Stimulated activated CD8-positive, alpha-beta memory T cell treated with anti-CD3 and anti-CD28 coated beads, Interleukin-4, amount 100 ng/mL, for 4 hours (primary cell): ENCODE measurements around the gene PPP4R2.

Experiments used
- DNase-seq, 2 donors: peaks; one replicate each; pipeline ENCODE4 v3.0.0-alpha.2; 2020; ENCODE audit warnings: low read depth in 2 of 2, low spot score in 1 of 2

PPP4R2 gene

DNA sequence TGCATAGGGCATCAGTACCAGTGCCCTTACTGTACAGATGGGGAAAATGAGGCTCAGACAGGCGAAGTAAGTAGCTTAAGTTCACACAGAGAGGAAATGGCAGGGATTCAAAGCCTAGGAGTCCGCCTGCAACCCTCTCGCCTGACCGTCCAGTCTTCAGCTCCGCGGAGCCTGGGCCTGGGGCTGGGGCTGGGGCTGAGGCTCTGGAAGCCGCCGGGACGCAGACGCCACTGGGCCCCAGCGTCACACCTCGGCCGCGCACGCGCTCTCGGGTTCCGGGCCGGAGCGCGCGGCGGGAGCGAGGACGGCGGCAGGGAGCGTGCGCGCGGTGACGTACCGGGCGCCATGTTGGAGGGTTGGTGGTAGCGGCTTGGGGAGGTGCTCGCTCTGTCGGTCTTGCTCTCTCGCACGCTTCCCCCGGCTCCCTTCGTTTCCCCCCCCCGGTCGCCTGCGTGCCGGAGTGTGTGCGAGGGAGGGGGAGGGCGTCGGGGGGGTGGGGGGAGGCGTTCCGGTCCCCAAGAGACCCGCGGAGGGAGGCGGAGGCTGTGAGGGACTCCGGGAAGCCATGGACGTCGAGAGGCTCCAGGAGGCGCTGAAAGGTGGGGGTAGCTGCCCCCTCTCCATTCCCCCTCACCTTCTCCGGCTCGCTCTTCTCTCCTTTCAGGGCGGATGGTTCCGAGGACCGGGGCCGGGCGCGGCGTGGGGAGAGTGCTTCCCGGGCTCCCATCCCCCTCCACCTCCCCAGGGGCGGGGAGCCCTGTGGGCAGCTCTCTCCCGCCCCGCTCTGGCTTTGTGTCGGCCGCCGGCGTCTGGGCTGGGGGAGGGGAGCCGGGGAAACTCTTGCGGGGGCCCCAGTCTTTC lies at the start of gene PPP4R2:
PPP4R2 (plus strand) TSS at position 339 of the 861 bp plus-strand sequence; CDS start at position 566, 227 bp downstream.
- peak; percentile 73 to 80 for DNase-seq

GRCh38 chr3:72947715-72948490 lies 48.7 kb upstream of the PPP4R2 start:
- no peak for DNase-seq

- DNase-seq: no peak
Measured at GRCh38 chr3:72949016-72949415, 47.6 kb upstream of the PPP4R2 start.

GRCh38 chr3:72950372-72950771 lies 46.2 kb upstream of the PPP4R2 start:
- DNase-seq: no peak

GRCh38 chr3:72950801-72951200 lies 45.8 kb upstream of the PPP4R2 start:
- DNase-seq: no peak

DNA sequence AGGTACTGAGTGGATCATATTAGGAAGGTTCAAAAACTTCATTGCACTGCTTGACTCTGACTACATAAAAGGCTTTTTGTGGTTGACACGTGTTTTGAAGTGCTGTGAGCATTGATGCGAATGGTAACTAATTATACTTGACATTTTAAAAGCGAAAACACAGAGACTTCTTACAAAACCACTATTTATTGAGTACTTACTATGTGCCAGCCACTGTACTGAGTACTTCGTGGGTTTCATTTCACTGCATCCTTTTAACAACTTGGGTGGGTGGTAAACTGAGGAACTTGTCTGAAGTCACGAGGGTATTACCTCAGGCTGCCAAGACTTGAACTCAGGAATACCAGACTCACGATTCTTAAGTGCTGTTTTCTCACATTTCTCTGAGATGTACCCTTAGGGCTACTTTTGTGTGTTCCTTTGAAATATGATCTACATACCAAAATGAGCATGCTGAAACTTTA lies 45.3 kb upstream of the PPP4R2 start:
- no peak for DNase-seq

- DNase-seq: no peak
Measured at GRCh38 chr3:72953325-72953956, 43.2 kb upstream of the PPP4R2 start.

DNA sequence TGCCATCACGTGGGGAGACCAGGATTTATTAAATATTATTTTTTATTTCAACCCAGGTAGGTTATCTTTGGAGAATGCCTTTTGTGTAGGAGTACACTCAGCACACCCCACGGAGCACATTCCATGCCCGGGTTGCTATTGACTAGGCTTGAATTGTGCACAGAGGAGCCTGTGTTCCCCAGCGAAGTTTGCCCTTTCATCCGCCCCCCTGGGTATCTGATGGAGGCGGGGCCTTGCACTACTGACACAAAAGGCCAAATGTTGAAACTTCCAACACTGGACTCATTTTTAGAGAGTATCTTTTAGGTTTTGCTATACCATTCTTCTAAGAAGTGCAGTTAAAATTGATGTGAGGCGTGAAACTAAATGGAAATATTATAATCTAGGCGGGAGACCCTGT lies 39.3 kb upstream of the PPP4R2 start:
- no peak for DNase-seq

DNA sequence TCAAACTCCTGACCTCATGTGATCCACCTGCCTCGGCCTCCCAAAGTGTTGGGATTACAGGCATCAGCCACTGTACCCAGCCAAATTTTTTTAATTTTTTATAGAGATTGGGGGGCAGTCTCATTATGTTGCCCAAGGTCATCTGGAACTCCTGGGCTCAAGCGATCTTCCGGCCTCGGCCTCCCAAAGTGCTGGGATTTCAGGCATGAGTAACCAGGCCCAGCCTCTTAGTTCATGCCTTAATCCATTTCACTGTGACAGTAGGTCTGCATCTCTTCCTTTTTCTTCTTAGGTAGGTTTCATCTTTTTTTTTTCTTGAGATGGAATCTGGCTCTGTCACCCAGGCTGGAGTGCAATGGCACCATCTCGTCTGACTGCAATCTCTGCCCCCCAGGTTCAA lies 37.3 kb upstream of the PPP4R2 start:
- no peak for DNase-seq

GRCh38 chr3:72960812-72961518 lies 35.6 kb upstream of the PPP4R2 start:
- no peak for DNase-seq

DNA sequence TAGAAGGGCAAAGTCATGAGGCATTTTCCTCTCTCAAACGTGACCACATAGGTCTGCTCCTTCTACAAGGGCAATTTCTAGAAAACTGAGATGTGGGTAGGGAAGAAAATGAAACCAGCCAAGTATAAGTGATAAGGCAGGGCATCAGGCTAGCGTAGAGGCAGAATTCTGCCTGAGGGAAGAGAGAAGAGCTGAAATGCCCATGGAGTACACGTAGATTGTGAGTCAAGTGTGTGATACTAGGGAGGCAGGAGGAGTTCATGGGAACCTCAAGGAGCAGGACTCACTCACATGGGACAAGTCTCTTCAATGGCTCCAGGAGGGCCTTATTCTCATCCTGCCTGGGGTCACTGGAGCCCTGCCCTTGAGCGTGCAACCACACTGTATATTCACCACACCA lies 34.9 kb upstream of the PPP4R2 start:
- DNase-seq: no peak

- DNase-seq: no peak
Measured at GRCh38 chr3:72962317-72962716, 34.3 kb upstream of the PPP4R2 start.

- no peak for DNase-seq
Measured at GRCh38 chr3:72964633-72965032, 32.0 kb upstream of the PPP4R2 start.

DNA sequence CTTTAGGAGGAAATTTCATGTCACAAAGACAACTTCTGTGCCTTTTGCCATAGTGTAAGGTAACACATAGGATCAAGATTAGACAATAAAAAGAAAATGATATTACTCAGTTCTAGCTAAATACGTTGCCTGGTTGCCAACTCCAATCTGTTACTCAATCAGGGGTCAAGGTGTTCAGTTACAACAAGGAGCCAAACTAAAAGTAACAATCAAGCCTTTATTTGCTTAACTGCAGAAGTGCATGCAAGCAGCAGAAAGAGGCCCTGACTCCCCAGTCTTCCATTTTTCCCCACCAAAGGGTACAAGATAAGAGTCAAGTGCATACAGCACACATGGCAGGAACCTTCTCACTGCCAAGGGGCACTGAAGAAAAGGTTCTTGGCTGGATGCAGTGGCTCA lies 28.3 kb upstream of the PPP4R2 start:
- DNase-seq: no peak

- DNase-seq: no peak
Measured at GRCh38 chr3:72969766-72970165, 26.8 kb upstream of the PPP4R2 start.

DNA sequence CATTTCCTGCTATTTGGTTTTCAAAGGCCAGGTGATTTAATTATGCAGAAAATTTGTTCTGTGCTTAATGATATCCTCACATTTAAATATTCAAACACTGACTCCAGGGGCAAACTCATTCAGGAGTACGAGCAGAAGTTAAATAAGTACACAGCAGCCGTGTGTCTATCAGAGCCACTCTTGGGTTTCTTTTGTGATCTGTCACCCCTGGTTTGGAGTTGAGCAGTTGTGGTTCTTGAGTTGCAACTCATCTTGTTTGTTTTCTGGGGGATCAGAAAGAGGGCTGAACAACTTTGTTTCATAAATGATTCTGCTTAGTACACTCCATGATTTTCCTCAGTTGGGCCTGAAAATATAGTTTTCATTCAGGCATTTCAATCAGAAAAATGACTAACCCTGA lies 25.7 kb upstream of the PPP4R2 start:
- DNase-seq: no peak

- DNase-seq: no peak
Measured at GRCh38 chr3:72972706-72973030, 23.9 kb upstream of the PPP4R2 start.

GRCh38 chr3:72973031-72973723 lies 23.4 kb upstream of the PPP4R2 start:
- DNase-seq: no peak

DNA sequence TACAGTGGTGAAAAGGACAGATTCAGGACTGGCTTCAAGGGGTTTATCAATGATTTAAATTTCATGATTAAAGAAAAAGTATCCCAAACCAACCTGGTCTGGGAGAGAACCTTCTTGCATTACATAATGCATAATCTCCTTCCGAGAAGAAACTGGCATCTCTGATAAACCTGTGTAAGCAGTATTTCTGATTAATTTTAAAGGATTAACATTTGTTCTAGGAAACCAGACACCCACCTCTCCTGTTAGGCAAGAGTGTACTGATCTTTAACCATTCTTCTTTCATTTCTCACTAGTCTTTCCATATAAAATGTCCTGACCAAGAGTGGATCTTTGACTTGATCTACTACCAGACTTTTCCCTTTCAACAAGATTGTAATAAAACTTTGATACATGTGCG lies 22.8 kb upstream of the PPP4R2 start:
- no peak for DNase-seq

DNA sequence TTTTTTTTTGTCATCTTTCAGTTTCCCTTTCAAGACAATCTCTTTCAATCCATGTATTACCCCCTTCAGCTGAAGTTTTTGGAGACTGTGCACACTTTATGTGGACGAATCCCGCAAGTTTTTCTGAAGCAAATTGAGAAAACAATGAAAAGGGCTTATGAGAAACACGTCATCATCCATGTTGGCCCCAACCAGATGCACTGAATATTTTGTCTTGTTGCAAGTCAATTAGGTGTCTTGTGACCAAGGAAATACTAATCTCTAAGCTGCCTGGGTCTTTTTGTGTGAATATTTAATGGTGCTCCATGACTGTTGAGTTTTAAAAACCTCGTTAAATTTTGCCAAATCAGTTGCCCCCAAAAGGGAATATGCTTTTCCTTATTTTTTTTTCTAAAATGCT lies 21.7 kb upstream of the PPP4R2 start:
- DNase-seq: no peak

DNA sequence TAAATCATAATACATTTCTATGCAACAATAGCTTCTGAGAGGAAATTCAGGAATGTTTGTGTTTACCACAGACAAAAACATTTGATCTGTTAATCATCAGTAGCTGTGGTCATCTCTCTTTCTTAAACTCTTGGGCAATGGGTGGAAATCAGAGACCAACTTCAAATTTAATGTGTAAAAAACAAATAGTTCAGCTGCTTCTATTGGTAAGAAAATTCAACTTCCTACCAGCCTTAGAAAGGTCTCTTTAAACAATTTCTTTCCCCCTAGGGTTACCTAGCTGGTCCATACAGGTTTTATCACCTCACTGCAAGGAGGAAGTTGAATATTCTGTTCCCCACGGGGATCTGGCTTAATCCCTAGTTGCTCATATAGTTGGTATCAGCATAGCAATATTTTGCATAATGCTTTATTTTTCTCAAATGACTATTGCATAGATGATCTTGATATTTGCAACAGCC lies 20.3 kb upstream of the PPP4R2 start:
- DNase-seq: no peak
